GM21367 (cell line): ENCODE data around the gene GDNF.

Experiments used
- ATAC-seq: cut with Tn5 transposase; IDR thresholded peaks from one replicate; pipeline ENCODE4 v1.9.1; 2021; ENCODE audit not compliant: unreplicated experiment

GDNF gene

GRCh38 chr5:37847978-37848425 lies 8.2 kb upstream of the GDNF start:
- peak; percentile 84 for ATAC-seq

GRCh38 chr5:37846786-37847310 lies 7.0 kb upstream of the GDNF start:
- ATAC-seq: no peak

GRCh38 chr5:37844009-37844408 lies 4.2 kb upstream of the GDNF start:
- no peak for ATAC-seq

GRCh38 chr5:37842048-37842447 lies 2.2 kb upstream of the GDNF start:
- ATAC-seq: no peak

GRCh38 chr5:37841203-37841602 lies 1.4 kb upstream of the GDNF start:
- ATAC-seq: no peak

GRCh38 chr5:37840053-37841034 lies 503 bp upstream of the GDNF start:
- no peak for ATAC-seq

- ATAC-seq: no peak
These were observed 904 bp downstream of the GDNF start for GRCh38 chr5:37838933-37839341.

GRCh38 chr5:37838152-37838932 lies 1.5 kb downstream of the GDNF start:
- no peak for ATAC-seq

GRCh38 chr5:37837414-37838032 lies 2.3 kb downstream of the GDNF start:
- ATAC-seq: peak; percentile 65

- ATAC-seq: no peak
These were observed 3.0 kb downstream of the GDNF start for GRCh38 chr5:37836592-37837413.

- no peak for ATAC-seq
These were observed 3.6 kb downstream of the GDNF start for GRCh38 chr5:37836235-37836591.

GRCh38 chr5:37835380-37835973 lies 4.4 kb downstream of the GDNF start:
- no peak for ATAC-seq

GRCh38 chr5:37834542-37835379 lies 5.1 kb downstream of the GDNF start:
- no peak for ATAC-seq

GRCh38 chr5:37833990-37834389 lies 5.9 kb downstream of the GDNF start:
- ATAC-seq: no peak

GRCh38 chr5:37831821-37832534 lies 7.9 kb downstream of the GDNF start:
- no peak for ATAC-seq

- no peak for ATAC-seq
These were observed 9.5 kb downstream of the GDNF start for GRCh38 chr5:37830348-37830747.

- no peak for ATAC-seq
These were observed 14.4 kb downstream of the GDNF start for GRCh38 chr5:37825334-37825915.
